Measurements from ENCODE around the gene POLH.
"Not testable (repeated sequence)": the region's sequence is repeated elsewhere in the genome, so short reads cannot be mapped to it uniquely, and the experiment has no call there.

Gene POLH

GRCh38 chr6:43608310-43608763, 32.4 kb downstream of the POLH start:
- DNase-seq, result peak; percentile 16 to 29 (median 22)

DNA sequence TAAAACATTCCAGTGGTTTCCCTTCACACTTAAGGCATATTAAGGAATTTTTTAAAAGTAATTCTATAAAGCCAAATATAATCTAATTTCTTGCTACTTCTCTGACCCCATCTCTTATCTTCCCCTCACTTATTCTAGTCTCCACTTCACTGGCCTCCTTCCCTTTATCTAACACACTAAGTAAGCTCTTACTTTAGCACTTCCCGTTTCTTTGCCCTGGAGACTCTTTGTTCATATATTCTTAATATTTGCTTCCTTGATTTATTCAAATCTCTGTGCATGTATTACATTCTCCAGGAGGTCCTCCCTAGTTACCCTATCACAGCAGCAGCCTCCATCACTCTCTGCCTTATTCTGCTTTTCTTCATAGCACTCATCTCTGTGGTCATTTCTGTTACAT, 32.8 kb downstream of the POLH start:
- DNase-seq, result no peak

GRCh38 chr6:43609402-43609801, 33.4 kb downstream of the POLH start:
- no peak for DNase-seq

- no peak for DNase-seq
Measured at GRCh38 chr6:43610431-43610830, 34.4 kb downstream of the POLH start.

DNA sequence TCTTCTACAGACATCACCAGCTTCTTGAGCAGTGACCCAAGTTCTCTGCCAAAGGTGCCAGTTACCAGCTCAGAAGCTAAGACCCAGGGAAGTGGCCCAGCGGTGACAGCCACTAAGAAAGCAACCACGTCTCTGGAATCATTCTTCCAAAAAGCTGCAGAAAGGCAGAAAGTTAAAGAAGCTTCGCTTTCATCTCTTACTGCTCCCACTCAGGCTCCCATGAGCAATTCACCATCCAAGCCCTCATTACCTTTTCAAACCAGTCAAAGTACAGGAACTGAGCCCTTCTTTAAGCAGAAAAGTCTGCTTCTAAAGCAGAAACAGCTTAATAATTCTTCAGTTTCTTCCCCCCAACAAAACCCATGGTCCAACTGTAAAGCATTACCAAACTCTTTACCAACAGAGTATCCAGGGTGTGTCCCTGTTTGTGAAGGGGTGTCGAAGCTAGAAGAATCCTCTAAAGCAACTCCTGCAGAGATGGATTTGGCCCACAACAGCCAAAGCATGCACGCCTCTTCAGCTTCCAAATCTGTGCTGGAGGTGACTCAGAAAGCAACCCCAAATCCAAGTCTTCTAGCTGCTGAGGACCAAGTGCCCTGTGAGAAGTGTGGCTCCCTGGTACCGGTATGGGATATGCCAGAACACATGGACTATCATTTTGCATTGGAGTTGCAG, 37.9 kb downstream of the POLH start:
- no peak for DNase-seq

- no peak for DNase-seq
Measured at GRCh38 chr6:43614396-43614730, 38.4 kb downstream of the POLH start.

GRCh38 chr6:43616725-43617472, 40.9 kb downstream of the POLH start:
- no peak for DNase-seq

GRCh38 chr6:43621078-43621835, 45.3 kb downstream of the POLH start:
- DNase-seq, result no peak

DNA sequence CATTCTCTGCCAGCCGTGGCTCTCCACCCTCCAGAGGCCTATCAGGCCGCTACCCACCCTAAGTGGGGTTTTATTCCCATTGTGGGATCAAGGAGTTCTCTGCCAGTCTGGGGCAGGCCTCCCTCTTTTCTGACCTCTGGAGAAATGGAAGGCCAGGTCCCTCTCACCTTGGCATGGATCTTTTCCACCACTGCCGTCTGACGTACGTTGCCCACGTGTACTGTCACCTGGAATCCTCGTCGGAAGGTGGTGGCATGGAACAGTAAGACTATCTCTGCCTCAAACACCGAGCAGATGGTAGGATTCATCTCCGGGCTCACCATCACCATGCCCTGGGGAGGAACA, 45.8 kb downstream of the POLH start:
- no peak for DNase-seq

GRCh38 chr6:43622541-43622940, 46.6 kb downstream of the POLH start:
- DNase-seq, result no peak

- no peak for DNase-seq
Measured at GRCh38 chr6:43623880-43624785, 48.1 kb downstream of the POLH start.

- DNase-seq, result no peak
Measured at GRCh38 chr6:43624786-43625288, 48.9 kb downstream of the POLH start.

DNA sequence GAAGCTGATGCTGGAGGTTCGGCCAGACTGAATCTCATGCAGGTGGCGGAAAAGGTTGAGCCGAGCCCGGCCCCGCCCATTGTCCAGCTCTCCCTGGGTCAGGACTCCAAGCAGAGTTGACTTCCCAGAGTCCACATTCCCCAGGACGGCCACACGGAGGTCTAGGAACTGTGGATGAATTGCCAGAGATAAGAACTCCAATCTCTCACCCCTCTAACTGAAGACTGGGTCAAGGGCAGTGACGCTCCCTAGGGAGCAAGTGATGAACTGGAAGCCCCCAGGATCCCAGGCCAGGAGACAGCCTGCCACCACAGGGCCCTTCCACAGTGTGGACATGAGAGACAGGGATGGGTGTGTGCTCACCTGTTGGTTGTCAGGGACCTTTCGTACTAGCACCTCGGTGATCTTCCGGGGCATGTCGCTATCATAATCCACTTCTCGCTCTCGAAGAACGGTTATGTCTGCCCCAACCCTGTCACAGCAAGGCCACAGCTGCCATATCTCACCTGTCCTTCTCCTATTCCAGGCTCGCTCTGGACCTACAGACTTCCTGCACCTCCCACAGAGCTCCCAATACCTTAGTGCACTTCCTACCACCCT, 49.5 kb downstream of the POLH start:
- DNase-seq, result no peak

- DNase-seq, result no peak
Measured at GRCh38 chr6:43627008-43627825, 51.2 kb downstream of the POLH start.

DNA sequence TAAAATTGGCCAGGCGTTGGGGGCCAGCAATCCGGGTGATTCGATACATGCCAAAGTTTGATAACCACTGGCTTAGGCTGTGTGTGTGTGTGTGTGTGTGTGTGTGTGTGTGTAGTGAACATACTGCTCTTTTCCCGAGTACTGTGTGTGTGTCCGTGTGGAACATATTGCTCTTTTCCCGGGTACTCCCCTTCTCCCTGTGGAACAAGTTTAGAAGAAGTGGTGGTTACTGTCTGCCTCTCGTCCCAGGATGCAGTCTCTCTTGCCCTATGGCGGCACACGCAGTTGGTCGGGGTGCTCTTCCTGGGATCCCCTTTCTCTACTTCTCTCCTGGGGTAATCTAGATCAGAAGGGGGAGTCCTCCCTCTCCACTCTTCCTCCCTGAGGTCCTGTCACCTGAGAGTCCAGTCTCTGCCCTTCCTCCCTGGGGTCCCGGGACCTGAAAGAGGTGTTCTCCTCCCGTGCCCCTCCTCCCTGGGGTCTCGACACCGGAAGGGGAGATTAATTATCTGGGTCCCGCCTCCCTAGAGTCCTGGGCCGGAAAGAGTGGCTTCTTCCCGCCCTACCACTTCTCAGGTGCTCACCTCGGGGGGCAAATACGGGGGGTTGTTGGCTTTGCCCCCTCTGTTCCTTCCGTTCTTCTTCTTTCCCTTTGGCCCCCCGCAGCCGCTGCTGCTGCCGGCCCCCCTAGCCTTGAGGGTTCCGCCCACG, 52.6 kb downstream of the POLH start:
- peak; percentile 28 to 36 (median 34) for DNase-seq

DNA sequence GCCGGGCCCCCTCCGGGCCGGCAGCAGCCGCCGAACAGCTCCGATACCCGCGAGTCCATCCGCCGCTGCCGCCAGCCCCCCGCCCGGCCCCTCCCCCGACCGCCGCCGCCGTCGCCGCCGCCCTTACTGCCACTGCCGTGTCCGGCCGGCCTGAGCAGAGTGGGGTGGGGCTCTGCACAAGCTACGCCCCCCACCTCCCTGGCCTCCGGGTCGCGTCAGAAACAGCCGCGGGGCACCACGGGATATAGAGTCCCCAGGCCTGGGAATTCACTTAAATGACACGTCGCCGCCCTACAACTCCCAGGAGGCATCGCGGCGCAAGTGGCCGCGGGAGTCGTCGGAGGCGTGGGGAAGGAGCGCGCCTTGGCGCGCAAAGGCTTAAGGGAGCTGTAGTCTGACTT, 53.1 kb downstream of the POLH start, which contains the start of gene GTPBP2:
GTPBP2 (minus strand) TSS at position 161 of the 401 bp plus-strand sequence; CDS start at position 59, 102 bp downstream.
- peak; percentile 88 to 95 (median 90) for DNase-seq

GRCh38 chr6:43629505-43630300, 53.7 kb downstream of the POLH start:
- peak; percentile 57 to 74 (median 62) for DNase-seq

DNA sequence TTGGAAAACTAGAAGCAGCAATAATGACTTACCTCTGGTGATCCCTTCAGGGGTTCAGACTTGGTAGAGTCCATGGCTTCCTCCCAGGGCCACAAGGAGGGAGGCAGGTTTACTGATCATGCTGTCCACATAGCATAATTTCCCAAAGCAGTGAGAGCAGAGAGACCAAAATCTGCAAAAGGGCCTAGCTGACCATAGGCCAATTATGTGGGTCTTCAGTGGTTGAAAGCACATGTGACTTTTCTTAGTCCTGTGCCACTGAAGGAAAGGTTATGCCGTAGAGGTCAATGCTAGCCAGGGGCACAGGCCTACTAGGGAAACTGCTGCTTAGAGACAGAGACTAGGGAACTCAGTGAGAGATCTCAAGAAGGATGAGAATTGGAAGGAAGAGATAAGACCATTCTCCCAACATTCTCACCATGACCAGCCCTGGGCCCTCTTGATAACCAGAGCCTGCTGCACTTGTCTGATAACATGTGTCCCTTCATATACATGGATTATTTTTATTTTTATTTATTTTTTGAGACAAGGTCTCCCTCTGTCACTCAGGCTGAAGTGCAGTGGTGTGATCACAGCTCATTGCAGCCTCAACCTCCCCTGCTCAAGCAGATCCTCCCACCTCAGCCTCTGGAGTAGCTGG, 55.1 kb downstream of the POLH start:
- no peak for DNase-seq

DNA sequence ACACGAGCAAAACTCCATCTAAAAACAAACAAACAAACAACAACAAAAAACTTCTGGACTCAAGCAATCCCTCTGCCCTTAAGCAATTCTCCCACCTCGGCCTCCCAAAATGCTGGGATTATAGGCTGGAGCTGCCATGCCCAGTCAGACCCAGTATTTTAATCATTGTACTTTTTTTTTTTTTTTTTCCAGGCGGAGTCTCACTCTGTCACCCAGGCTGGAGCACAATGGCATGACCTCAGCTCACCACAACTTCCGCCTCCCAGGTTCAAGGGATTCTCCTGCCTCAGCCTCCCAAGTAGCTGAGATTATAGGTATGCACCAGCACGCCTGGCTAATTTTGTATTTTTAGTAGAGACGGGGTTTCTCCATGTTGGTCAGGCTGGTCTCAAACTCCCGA, 57.0 kb downstream of the POLH start:
- DNase-seq, result not testable (repeated sequence)
